GM12878 (cell line): ENCODE data around the gene NUP210L.

Source experiments
- NR2C2 ChIP-seq: IDR thresholded peaks from 2 replicates; pipeline ENCODE4 v1.6.1; 2011; ENCODE audit warnings: borderline replicate concordance, low read depth; ENCODE audit not compliant: control insufficient read depth, insufficient read length
- YY1 ChIP-seq: IDR thresholded peaks from 2 replicates; pipeline ENCODE4 v1.6.1; 2011; ENCODE audit warnings: low read depth, mild to moderate bottlenecking, low read length

DNA sequence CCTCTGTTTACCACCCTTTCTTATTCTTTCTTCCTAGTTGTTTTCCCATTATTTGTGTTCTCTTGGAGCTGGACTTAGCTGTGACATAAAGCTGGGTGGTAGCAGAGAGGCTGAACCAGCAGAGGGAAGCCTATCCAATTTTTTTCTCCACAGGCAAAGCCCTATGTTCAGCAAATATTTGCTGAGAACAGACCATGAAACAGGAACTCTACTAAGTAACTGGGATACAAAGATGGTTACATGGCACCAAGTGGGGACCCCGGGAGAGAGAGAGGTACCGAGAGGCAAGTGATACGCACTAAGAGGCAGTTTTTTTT is 44.6 kb upstream of the NUP210L start:
- no peak for TF ChIP-seq YY1
- no peak for TF ChIP-seq NR2C2
